HFF-Myc (cell line): ENCODE measurements around the gene RPRD1A.
A peak's percentile ranks its signal among the peaks of the same experiment; 100 is the strongest.
"Not testable (repeated sequence)": the region's sequence is repeated elsewhere in the genome, so short reads cannot be mapped to it uniquely, and the experiment has no call there.

Source experiments
- DNase-seq: peaks from one replicate; pipeline ENCODE4 v3.0.0-alpha.2; 2011; ENCODE audit warnings: low read depth; ENCODE audit errors: extremely low read depth
- H3K4me3 ChIP-seq: replicated peaks from 2 replicates; pipeline ENCODE4 v1.5.1; 2011; ENCODE audit warnings: low read depth, mild to moderate bottlenecking, control low read depth, low read length
- TF ChIP-seq, protein P1 (sequence below): IDR thresholded peaks from 2 replicates; pipeline ENCODE4 v1.5.1; 2012; ENCODE audit warnings: mild to moderate bottlenecking, low read depth, low read length, control low read depth; ENCODE audit errors: missing control alignments

The RPRD1A gene

DNA sequence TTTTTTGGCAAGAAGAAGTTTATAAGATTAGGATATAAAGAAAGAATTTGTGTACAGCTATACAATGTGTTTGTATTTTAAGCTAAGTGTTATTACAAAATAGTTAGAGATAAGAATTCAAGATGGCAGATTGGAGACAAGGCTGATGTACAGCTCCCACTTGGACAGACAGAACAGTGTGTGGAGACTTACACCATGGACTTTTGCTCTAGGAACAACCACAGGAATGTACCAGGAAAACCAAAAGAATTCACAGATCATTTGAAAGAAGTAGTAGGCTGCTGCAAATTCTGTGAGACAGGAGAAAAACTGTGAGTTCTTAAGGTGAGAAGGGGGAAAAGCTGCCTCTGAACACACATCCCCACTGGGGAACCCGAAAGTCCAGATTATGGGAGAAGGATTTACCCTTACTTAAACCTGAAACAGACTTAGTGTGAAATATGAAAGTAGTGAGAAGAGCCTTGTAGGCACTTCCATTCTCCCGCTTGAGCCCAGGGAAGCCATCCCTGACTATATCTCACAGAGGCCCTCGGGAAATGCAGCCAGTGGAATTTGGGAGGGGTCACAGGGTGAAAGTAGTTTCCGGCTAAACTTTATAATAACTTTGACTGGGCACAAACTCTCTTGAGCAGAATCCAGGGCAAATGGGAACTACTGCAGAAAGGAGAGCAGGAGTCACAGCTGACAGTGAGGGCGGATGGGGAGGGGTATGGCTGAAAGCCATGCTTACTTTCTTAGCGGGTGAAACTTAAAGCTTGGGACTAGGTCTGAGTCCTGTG lies 11.6 kb upstream of the RPRD1A start:
- no peak overlapping the region for H3K4me3 ChIP-seq
- TF ChIP-seq, protein P1, sequence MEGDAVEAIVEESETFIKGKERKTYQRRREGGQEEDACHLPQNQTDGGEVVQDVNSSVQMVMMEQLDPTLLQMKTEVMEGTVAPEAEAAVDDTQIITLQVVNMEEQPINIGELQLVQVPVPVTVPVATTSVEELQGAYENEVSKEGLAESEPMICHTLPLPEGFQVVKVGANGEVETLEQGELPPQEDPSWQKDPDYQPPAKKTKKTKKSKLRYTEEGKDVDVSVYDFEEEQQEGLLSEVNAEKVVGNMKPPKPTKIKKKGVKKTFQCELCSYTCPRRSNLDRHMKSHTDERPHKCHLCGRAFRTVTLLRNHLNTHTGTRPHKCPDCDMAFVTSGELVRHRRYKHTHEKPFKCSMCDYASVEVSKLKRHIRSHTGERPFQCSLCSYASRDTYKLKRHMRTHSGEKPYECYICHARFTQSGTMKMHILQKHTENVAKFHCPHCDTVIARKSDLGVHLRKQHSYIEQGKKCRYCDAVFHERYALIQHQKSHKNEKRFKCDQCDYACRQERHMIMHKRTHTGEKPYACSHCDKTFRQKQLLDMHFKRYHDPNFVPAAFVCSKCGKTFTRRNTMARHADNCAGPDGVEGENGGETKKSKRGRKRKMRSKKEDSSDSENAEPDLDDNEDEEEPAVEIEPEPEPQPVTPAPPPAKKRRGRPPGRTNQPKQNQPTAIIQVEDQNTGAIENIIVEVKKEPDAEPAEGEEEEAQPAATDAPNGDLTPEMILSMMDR, result no peak
- DNase-seq, result no peak

DNA sequence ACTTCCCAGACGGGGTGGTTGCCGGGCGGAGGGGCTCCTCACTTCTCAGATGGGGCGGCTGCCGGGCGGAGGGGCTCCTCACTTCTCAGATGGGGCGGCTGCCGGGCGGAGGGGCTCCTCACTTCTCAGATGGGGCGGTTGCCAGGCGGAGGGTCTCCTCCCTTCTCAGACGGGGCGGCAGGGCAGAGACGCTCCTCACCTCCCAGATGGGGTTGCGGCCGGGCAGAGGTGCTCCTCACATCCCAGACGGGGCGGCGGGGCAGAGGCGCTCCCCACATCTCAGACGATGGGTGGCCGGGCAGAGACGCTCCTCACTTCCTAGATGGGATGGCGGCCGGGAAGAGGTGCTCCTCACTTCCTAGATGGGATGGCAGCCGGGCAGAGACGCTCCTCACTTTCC lies 10.4 kb upstream of the RPRD1A start:
- not testable (repeated sequence) for DNase-seq, H3K4me3 ChIP-seq

DNA sequence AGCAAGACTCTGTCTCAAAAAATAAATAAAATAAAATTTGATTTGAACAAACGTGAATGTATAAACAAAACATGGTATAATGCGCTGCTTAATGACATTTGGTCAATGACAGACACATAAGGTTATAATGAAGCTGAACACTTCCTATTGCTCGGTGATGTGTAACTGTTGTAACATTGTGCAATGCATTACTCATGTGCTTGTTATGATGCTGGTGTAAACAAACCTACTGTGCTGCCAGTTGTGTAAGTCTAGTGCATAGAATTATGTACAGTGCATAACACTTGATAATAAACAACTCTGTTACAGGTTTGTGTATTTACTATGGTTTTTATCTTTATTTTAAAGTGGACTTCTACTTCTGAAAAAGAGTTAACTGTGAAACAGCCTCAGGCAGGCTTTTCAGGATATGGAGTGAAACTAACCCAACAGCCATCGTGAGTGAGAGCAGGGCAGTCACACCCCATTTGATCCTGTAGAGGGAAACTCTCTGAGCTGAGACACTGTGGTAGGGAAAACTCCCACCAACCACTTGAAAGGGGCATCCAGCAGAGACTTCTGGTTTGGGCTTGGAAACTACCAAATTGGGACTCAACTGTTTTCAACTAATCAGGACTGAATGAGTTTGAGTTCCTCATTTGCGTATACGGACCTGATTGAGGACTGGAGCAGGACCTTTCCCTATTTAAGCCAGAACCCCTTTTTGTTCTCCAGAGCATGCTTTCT lies 8.7 kb upstream of the RPRD1A start:
- no peak overlapping the region for H3K4me3 ChIP-seq
- TF ChIP-seq, protein P1, result no peak
- DNase-seq, result peak; percentile 37

DNA sequence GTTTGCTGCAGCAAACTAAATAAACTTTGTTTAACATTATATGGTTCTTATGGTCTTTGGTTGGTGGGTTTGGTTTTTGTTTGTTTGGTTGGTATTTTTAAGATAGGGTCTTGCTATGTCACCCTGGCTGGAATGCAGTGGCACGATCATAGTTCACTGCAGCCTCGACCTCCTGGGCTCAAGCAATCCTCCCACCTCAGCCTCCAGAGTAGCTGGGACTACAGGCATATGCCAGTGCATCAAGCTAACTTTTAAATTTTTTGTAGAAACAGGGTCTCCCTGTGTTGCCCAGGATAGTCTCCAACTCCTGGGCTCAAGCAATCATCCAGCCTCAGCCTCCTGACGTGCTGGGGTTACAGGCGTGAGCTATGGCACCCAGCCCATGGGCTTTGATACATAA lies 7.1 kb upstream of the RPRD1A start:
- TF ChIP-seq, protein P1, result no peak
- H3K4me3 ChIP-seq, result no peak overlapping the region
- no peak for DNase-seq

DNA sequence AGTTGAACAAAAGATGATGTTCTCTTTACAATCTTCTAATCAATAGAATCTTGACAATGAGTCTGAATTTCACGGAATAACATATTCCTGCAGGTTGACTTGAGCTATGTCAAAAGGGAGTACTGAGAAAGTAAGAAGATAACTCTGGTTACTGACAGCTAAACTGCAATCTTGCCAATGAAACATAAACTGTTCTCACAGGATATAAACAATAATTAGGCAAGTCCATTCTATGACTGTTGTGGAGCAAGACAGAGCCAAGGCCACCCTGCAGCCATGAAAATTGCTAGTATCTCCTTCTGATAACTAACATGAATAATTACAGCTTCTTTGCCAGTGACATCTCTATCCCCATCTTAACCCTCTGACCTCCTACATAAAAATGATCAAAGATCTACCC lies 6.3 kb upstream of the RPRD1A start:
- TF ChIP-seq, protein P1, result no peak
- no peak overlapping the region for H3K4me3 ChIP-seq
- no peak for DNase-seq

DNA sequence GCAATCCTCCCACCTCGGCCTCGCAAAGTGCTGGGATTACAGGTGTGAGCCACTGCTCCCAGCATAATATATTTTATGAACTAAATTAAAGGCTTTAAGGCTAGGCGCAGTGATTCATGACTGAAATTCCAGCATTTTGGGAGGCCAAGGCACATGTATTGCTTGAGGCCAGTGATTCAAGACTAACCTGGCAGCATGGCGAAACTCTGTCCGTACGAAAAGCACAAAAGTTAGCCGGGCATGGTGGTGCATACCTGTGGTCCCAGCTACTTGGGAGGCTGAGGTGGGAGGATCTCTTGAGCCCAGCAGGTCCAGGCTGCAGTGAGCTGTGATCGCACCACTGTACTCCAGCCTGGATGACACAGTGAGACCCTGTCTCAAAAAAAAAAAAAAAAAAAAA lies 5.0 kb upstream of the RPRD1A start:
- DNase-seq, H3K4me3 ChIP-seq: not testable (repeated sequence)

DNA sequence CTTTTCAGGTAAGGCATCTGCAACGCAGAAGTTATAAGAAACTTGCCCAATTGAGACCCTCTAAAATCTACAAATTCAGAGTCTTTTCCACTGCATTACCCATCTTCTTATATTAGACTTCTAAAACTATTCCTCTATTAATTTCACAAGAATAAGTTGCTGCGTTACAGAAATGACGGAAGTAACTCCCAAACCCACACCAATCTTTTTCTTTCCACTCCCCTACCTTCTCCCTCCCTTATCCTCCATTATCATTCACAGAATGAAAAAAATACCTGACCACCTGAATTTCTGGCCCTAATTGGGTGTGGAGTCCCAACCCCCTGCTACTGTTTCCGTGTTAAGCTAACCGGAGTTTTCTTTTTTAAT lies 689 bp downstream of the RPRD1A start:
- TF ChIP-seq, protein P1, result no peak
- H3K4me3 ChIP-seq, result peak overlapping the region; percentile 88

More for the DNA sequence above, 689 bp downstream of the RPRD1A start:
- no peak for DNase-seq
